ENCODE measurements around the gene CR1L. TPM values are rescaled to one million over a fixed set of nuclear protein-coding genes. Genes with fewer than 3 reads are reported as not detected.
"Not testable (repeated sequence)": the region's sequence is repeated elsewhere in the genome, so short reads cannot be mapped to it uniquely, and the experiment has no call there.

The CR1L gene
- total RNA-seq, 2 experiments from 2014 or later: not detected

DNA sequence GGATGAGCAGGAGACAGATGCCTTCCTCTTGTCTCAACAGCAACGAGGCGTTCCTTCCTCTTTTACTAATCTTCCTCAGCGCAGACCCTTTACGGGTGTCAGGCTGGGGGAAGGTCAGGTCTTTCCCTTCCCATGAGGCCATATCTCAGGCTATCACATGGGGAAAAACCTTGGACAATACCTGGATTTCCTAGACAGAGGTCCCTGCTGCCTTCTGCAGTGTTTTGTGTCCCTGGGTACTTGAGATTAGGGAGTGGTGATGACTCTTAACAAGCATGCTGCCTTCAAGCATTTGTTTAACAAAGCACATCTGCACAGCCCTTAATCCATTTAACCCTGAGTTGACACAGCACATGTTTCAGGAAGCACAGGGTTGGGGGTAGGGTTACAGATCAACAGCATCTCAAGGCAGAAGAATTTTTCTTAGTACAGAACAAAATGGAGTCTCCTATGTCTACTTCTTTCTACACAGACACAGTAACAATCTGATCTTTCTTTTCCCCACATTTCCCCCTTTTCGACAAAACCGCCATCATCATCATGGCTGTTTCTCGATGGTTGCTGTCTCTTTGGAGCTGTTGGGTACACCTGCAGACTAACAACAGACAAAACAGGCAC is 9.3 kb upstream of the CR1L start:
- not testable (repeated sequence) for H3K27me3 Mint-ChIP-seq, H3K9me3 Mint-ChIP-seq

DNA sequence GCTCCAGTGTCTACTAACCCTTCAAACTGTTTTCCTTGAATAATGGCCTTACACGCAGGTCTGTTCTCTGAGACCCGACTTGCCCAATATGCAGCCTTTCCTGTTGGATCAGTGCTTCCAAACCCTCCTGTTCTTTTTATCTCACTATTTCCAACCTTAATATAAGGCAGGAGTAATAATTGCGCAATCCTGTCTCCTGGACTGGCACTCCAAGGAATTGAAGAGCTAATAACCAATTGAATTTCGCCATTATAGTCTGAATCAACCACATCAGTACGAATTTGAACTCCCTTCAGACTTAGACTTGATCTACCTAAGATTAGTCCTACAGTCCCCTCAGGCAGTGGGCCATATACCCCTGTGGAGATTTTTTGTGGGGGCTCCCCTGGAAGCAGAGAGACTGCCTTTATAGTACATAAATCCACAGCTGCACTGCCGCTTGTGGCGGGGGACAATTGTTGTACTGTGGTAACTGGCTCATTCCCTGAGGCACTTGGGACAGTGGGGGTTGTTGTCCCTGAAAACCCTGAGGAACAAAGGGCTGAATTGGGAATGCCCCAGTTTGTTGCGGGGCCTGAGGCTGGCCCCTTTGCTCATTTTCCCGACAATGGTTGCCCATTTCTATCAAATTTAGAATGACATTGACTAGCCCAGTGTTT is 6.3 kb upstream of the CR1L start:
- peaks cover 26% of the 10 kb centered on the region for H3K27me3 Mint-ChIP-seq
- H3K27ac Mint-ChIP-seq, H3K36me3 Mint-ChIP-seq, H3K4me3 Mint-ChIP-seq, DNase-seq, H3K4me1 Mint-ChIP-seq, H3K9me3 Mint-ChIP-seq: not testable (repeated sequence)

More for the DNA sequence above, 9.3 kb upstream of the CR1L start:
- not testable (repeated sequence) for H3K4me1 Mint-ChIP-seq, H3K27ac Mint-ChIP-seq, H3K4me3 Mint-ChIP-seq, DNase-seq, H3K36me3 Mint-ChIP-seq

GRCh38 chr1:207639362-207639761 is 5.6 kb upstream of the CR1L start:
- H3K4me1 Mint-ChIP-seq, H3K9me3 Mint-ChIP-seq, DNase-seq, H3K27ac Mint-ChIP-seq, H3K4me3 Mint-ChIP-seq, H3K36me3 Mint-ChIP-seq: not testable (repeated sequence)
- H3K27me3 Mint-ChIP-seq: peaks cover 32% of the 10 kb centered on the region

GRCh38 chr1:207644166-207644851 is 624 bp upstream of the CR1L start:
- H3K4me1 Mint-ChIP-seq: peaks cover 9% of the 10 kb centered on the region
- H3K4me3 Mint-ChIP-seq: peak overlapping the region; percentile 74
- H3K27me3 Mint-ChIP-seq: peaks cover 37% of the 10 kb centered on the region
- no peak for DNase-seq
- H3K9me3 Mint-ChIP-seq: no peaks in the 10 kb centered on the region
- H3K36me3 Mint-ChIP-seq: peaks cover 2% of the 10 kb centered on the region
- no peak overlapping the region for H3K27ac Mint-ChIP-seq

DNA sequence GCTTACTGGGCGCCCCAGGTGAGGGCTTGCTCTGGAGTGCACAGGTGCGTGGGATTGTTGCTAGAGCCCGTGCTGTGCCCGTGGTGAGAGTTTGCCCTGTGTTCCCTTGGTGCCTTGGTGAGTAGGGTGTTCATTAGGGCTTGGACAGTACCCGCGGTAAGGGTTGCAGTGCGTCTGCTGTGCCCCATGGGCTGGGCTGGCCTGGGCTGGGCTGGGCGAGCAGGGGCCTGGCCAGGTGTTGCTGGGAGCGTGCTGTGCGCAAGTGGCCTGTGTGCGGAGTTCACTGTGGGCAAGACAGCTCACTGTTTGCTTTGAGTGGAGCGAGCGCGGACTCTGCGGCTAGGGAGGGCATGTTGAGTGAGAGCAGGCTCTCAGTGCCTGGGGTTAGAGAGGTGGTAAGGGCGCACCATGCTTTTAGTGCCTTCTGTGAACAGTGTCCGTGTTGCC is 725 bp downstream of the CR1L start:
- Mint-ChIP-seq H3K36me3 (peaks cover 2% of the 10 kb centered on the region), H3K9me3 (no peaks in the 10 kb centered on the region), H3K4me3 (no peak overlapping the region), H3K4me1 (peaks cover 14% of the 10 kb centered on the region), H3K27ac (no peak overlapping the region), H3K27me3 (peaks cover 30% of the 10 kb centered on the region)
- no peak for DNase-seq

DNA sequence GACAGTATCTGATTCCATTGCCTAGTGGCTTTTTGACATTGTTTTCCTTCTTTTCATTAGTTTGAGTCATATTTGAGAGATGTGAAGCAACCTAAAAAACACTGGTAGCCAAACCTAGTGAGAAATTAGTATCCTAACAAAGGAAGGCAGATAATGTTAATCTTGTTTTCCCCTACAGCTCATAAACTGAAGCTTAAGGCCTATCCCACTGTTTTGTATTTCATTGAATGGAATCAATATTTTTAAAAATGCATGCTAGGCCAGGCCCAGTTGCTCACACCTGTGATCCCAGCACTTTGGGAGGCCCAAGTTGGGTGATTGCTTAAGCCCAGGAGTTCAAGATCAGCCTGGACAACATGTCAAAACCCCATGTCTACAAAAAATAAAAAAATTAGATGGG is 1.2 kb downstream of the CR1L start:
- peaks cover 26% of the 10 kb centered on the region for H3K27me3 Mint-ChIP-seq
- peaks cover 14% of the 10 kb centered on the region for H3K4me1 Mint-ChIP-seq
- no peak overlapping the region for H3K4me3 Mint-ChIP-seq
- peaks cover 2% of the 10 kb centered on the region for H3K36me3 Mint-ChIP-seq
- no peak overlapping the region for H3K27ac Mint-ChIP-seq
- no peaks in the 10 kb centered on the region for H3K9me3 Mint-ChIP-seq
- no peak for DNase-seq

DNA sequence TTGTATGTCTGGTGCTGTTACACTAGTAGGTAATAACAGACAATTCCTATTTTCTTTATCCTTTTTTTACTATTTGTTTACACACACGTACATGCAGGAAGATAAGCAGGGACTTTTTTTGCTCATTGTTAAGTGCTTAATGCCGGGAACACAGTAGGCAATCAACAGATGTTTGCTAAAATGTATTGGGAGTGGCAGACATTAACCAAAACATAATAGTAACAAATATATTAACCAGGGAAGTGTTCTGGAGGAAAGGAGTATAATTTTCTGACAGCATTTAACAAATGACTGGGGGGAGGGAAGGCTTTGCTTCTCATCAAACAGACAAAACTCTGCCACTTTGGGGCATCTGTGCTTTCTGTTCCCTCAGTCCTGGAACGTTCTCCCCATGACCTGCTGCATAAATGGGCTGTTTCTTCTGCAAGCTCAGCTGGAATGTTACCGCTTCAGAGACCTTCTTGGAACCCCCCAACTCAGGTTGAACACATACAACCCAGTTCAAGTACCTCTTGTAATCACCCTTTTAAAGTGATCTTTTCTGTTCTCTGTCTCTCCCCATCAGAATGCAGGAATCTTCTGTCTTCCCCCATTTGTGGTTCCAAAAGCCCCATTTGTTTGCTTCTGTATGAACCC is 2.1 kb downstream of the CR1L start:
- DNase-seq: no peak
- Mint-ChIP-seq H3K4me1 (peaks cover 14% of the 10 kb centered on the region), H3K4me3 (no peak overlapping the region), H3K9me3 (no peaks in the 10 kb centered on the region), H3K27ac (no peak overlapping the region), H3K27me3 (peaks cover 24% of the 10 kb centered on the region), H3K36me3 (peaks cover 2% of the 10 kb centered on the region)

DNA sequence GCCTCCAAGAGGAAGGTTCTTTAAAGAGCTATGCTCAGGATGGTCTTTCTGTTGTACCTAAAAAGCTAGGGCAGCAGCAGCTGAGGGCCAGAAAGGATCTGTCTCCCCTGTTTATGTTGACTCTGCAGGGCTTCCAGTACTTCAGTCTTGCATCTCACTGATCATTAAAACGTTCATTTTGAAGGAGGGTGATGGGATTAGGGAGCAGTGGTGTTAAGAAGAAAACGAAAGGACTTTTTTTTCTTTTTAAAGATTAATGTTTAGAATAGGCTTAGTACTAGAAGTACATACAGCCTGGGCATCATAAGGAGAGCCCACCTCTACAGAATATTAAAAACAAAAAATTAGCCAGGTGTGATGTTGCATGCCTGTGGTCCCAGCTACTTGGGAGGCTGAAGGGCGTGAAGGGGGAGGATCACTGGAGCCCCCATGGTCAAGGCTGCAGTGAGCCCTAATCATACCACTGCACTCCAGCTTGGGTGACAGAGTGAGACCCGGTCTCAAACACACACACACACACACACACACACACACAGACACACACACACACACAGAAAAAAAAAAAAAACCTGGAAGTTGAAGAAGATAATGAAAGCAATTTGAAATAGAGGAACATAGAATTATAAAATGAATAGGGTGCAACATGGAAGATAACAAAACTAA is 2.9 kb downstream of the CR1L start:
- no peak overlapping the region for H3K4me3 Mint-ChIP-seq
- H3K4me1 Mint-ChIP-seq: peaks cover 14% of the 10 kb centered on the region
- DNase-seq: no peak
- H3K27me3 Mint-ChIP-seq: peaks cover 17% of the 10 kb centered on the region
- peaks cover 2% of the 10 kb centered on the region for H3K36me3 Mint-ChIP-seq
- no peaks in the 10 kb centered on the region for H3K9me3 Mint-ChIP-seq
- no peak overlapping the region for H3K27ac Mint-ChIP-seq

GRCh38 chr1:207648334-207649209 is 3.6 kb downstream of the CR1L start:
- DNase-seq: no peak
- Mint-ChIP-seq H3K27me3 (peaks cover 12% of the 10 kb centered on the region), H3K9me3 (no peaks in the 10 kb centered on the region), H3K4me3 (no peak overlapping the region), H3K27ac (no peak overlapping the region), H3K36me3 (peaks cover 2% of the 10 kb centered on the region), H3K4me1 (peaks cover 14% of the 10 kb centered on the region)

DNA sequence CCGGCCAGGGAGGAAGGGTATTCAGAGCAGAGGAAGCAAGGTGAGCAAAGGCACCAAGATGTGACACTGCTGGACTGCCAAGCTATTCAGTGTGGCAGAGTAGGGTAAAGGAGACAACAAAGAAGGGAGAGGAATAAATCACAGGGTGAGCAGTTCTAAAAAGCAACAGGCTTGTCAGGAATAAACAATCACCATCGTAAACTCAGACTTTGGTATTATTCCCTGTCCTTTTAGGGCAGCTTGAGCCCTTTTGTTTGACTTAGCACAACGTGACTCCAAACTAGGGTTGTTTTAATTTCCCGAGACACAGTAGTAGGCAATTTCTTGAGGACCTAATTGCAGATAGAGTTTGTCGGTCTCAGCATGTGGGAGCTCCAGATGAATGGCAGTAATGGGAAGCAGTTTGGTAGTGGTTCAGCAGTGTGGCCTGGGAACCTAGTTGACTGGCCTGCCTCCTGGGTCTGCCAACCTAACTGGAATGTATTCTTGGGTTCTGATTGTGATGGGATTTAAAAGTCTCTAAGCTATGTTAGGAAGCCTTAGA is 4.3 kb downstream of the CR1L start:
- H3K9me3 Mint-ChIP-seq: no peaks in the 10 kb centered on the region
- peaks cover 12% of the 10 kb centered on the region for H3K4me1 Mint-ChIP-seq
- no peak for DNase-seq
- no peak overlapping the region for H3K4me3 Mint-ChIP-seq
- H3K27me3 Mint-ChIP-seq: peaks cover 6% of the 10 kb centered on the region
- peaks cover 1% of the 10 kb centered on the region for H3K36me3 Mint-ChIP-seq
- no peak overlapping the region for H3K27ac Mint-ChIP-seq

- no peak for DNase-seq
- Mint-ChIP-seq H3K4me3 (no peak overlapping the region), H3K36me3 (no peaks in the 10 kb centered on the region), H3K27ac (no peak overlapping the region), H3K9me3 (no peaks in the 10 kb centered on the region), H3K27me3 (peaks cover 3% of the 10 kb centered on the region), H3K4me1 (peaks cover 9% of the 10 kb centered on the region)
Observed at GRCh38 chr1:207649865-207650580, 5.1 kb downstream of the CR1L start.

DNA sequence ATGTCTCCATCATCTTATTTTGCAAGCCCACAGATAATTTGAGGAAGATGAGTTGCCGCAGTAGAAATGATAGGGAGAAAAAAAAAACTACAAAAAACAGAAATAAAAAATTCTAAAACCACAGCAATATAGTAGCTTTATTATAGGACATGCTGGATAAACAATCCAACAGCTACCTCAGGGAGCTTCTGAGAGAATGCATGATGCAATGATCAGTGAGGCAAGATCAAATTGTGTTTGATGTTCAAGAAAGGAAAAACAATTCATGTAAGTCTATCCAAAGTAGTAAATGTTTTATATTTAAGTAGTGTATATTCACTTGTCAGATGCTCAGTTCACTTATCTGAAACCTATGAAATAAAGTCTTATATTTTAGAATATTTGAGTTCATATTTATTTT is 6.7 kb downstream of the CR1L start:
- H3K27ac Mint-ChIP-seq: no peak overlapping the region
- H3K4me3 Mint-ChIP-seq: no peak overlapping the region
- H3K9me3 Mint-ChIP-seq: no peaks in the 10 kb centered on the region
- peaks cover 6% of the 10 kb centered on the region for H3K4me1 Mint-ChIP-seq
- H3K27me3 Mint-ChIP-seq: no peaks in the 10 kb centered on the region
- no peaks in the 10 kb centered on the region for H3K36me3 Mint-ChIP-seq
- DNase-seq: no peak

- no peak overlapping the region for H3K4me3 Mint-ChIP-seq
- H3K4me1 Mint-ChIP-seq: peaks cover 6% of the 10 kb centered on the region
- H3K27me3 Mint-ChIP-seq: peaks cover 6% of the 10 kb centered on the region
- H3K36me3 Mint-ChIP-seq: no peaks in the 10 kb centered on the region
- no peak overlapping the region for H3K27ac Mint-ChIP-seq
- no peak for DNase-seq
- H3K9me3 Mint-ChIP-seq: no peaks in the 10 kb centered on the region
Observed at GRCh38 chr1:207654320-207654719, 9.4 kb downstream of the CR1L start.

All from activated naive CD8-positive, alpha-beta T cell treated with anti-CD3 and anti-CD28 coated beads for 36 hours (primary cell).